HG02759 (cell line): ENCODE results near the gene RUNX1.

ENCODE experiments used
- ATAC-seq: cut with Tn5 transposase; IDR thresholded peaks from one replicate; pipeline ENCODE4 v1.9.1; 2021; ENCODE audit warnings: mild to moderate bottlenecking, moderate library complexity; ENCODE audit not compliant: unreplicated experiment

The RUNX1 gene

DNA sequence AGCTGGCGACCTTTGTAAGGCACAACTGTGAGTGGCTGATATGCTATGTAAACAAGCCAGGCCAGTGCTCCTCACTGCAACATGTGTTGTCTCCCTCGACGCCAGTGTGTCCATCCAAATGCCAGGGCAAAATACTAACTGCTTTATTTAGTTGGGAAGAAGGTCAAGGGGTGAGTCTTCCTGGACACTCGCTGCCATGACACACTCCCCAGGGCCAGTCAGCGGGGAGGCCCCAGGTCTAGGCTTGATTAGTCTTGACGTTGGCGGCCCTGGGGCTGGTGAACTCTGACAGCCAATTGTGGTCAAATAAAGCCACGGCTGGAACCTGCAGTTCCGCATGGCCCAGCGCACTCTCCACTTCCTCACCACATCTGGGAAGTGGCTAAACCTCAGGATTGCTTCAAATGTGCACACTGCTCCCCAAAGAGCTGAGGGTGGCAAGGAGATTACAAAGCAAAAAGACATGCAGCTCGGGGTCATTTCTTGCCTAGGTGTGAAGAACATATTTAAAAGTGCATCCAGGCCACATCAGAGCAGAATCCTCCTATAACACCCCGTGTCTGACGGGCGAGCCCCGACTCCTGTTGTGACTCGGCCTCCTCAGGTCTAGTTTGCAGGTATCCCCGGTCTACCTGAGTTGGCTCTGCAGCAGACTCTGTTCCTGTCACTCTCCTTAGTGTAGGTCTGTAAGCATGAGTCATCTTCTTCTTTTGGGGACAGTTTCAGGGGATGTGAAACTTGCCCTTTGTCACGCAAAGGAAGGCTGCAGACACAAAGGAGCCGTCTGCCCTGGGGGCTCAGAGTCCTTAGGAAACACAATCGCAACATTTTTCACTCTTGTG, 183.5 kb downstream of the RUNX1 start:
- ATAC-seq, result peak; percentile 88

DNA sequence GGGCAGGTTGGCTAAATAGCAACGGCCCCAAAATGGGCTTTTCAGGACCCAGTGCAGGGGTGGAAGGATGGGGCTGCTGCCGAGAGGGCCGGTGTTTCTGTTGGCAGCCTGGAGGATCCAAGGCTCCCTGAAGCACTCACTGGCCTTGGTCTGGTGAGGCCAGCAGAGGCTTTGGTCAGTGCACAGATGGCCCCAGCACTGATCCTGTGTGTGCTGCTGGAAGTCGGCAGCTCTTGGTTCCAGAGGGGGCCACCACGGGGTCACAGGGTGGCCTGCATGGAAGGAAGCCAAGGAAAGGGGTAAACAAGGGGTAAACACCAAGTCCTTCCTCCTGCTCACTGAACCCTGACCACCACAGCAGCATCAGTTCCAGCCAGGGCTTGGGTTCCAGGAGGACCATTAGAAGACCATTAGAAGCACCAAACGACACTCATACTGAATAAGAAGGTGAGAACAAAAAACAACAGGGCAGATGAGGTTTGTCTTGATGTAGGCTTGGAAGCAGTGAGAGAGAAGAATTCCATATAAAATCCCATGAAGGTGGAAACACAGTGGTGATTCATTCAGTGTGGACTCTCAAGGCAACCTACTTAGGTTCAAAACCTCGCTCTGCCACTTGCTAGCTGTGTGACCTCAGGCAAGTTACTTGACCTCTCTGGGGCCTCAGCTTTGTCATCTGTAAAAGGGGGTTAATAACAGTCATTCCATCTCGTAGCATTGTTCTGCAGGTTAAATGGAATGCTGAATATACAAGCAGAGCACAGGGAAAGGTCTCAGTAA, 184.5 kb downstream of the RUNX1 start:
- no peak for ATAC-seq

DNA sequence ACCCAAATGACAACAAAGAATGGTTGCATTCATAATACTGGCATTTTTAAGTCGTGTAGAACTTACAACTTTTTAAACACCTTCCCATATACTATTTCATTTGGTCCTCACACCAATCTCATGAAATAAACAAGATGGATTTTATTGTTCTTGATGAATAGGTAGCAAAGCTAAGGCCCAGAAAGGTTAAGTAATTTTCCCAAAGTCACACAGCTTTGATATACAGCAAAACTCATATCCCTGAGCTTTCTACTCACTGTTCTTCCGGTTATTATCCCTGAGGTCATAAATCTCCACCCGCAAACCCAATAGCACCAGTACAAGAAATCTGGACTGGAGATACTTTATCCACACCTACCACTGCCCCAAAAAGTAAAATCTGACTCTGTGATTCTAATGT, 186.2 kb downstream of the RUNX1 start:
- ATAC-seq, result no peak

DNA sequence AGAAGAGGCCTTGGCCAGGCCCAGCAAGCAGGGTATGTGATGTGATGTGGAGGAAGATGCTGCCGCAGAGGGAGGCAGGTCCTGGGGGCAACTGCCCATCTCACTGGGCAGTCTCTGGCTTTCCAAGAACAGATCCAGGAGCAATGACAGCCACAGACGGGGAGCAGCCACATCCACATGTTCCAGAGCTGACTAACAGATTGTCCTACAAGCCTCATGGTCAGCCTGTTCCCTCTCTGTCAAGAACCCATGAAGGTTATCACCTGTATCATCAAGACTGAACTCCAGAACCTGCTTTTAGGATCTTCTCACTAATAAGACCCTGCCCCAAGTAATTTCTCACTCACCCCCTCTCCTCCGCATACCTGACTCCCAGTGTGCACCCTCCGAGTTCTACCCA, 187.8 kb downstream of the RUNX1 start:
- ATAC-seq, result no peak

DNA sequence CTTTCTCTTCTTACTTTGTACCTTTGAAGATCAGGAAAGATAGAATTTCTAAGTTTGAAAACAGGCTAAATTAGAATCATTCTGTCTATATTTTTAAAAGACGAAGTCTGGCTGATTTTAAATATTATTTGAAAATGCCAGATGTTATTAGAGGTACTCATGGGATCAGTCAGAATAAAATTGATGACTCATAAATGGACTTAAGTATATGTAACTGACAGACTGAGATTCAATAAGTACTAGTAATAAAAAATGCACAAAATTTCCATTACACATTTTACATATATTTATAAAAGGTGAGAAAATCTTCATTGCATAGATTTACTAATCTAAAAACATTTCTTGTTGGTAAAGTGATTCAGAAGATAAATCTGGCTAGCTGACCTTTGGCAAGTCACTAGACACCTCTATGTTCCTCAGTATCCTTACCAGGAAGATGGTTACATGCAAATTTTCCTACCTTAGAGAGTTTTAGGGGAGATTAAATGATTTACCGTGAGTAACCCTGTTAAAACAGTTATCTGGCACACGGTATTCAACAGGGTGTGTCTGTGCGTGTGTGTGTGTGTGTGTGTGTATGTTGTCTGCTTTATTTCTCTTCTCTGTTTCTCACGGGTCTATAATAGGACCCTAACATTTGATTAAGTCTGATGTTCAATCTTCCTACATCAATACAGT, 189.0 kb downstream of the RUNX1 start:
- ATAC-seq, result no peak

DNA sequence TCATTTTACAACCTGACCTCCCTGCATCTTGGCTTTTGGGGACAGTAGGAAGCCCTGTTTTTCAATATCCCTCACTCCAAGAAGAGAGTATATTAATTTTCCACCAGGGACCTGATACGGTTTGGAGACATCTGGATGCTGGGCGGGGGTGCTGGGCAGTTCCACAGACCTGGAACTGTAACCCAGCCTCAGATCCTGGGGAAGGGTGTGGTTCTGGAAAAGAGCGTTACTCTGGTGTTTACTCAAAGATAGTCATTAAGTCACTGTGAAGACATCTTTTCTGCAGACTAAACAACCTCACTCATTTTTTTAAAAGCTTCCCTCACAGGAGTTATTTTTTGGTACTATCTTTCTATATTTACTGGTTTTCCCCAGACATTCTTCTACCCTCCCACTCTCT, 190.5 kb downstream of the RUNX1 start:
- ATAC-seq, result no peak

DNA sequence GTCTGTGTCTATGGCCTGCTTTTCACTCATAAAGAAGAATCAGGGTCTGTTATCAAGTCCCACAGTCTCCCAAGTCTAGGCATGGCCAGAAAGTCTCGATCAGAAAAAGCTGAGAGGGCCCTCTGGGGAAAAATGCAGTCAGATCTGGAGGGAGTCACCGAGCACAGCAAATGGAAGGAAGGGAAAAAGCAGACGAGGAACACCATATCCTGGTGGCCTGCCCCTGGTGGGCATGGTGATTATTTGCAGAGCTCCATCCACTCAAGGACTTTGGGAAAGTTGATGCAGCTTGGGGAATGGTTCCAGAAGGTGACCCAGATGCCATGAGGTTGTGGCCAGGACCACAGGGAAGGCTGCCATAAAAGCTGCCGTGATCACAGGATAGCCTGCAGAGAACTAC, 191.2 kb downstream of the RUNX1 start:
- ATAC-seq, result no peak

DNA sequence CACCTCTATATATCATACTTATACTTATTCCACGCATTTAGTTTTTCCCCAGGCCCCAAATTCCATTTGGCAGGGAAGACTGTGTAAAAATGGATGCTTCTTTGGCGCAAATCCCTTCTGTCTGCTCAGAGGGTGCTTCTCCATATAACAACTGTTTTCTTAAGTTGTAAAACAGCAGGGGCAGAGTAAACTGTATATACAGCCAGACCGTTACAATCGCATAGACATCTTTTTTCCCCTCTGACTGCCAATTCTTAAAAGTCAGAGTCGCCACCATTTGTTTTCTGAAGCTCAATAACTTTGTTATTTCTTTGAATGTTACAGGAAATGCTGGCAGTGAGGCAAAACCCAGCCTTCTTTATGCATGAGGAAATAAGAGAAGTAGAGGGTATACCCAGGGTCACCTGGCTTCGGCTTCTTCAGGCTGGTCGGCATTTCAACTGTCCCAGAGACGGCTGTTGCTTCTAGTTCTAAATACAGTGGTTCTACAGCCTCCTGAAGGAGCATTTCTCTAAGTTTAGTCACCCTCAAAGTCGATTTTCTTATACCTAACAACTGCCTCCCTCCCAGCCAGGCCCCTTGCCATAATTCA, 191.9 kb downstream of the RUNX1 start:
- no peak for ATAC-seq

DNA sequence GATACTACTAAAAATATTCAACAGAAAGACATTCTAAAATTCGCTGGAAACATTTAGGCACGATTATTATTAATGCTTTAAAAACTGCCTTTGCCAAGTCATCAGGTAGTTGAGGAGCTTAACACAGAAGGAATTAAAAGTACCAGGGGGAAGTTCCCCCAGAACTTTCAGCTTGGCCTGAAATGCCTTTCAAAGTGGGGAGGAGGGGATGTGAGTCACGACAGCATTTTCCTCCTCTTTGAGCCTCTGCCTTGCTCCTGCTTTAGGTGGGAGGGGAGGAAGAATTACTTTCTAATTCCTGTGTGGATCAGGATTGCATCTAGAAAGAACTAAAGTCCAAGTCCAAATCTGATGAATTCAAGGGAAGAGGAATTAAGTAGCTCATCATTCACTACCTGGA, 196.7 kb downstream of the RUNX1 start:
- no peak for ATAC-seq

DNA sequence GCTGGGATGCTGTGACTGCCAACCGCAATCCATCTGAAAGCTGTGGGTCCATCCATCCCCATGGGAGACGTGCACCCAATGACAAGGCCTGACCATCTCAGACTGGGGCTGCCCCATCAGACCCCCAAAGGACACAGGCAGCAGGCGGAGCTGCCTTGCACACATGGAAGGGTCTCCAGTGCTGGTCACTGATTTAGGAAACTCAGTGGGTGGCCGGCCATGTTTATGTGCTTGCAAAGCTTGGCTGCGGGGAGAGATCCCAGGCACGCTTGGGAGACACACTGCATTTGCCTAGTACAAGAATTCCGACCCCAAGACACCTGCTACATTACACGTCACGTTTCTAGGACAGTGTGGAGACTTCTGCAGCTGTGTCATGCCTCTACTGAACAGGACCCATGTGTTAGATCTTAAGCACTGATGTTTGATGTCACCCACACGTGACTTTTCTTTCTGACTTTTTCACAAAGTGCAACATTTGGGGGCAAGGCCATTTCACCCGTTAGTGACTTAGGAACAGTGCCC, 198.9 kb downstream of the RUNX1 start:
- ATAC-seq, result no peak

DNA sequence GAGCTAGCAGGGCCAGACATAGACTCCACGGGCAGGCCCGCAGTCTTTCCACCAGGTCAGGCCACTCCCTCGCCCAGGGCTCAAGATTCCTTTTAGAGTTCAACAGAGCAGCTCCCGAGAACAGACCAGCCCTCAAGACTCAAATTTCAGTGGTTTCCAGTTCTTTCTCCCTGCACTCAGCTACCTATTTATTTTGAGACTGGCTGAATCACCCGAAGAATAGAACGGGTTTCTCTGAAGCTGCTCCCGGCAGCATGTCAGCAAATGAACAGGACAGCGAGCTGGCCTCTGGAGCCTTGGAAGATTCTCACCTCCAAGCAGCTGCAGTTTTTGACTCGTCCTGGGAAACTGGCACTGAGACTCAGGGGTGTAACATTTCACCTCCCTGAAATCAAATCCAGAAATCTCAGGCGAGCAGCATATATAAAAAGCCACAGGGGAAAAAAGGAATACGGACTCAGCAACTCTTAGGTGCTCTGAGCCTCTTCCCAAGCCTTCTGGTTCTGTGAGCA, 202.4 kb downstream of the RUNX1 start:
- no peak for ATAC-seq

DNA sequence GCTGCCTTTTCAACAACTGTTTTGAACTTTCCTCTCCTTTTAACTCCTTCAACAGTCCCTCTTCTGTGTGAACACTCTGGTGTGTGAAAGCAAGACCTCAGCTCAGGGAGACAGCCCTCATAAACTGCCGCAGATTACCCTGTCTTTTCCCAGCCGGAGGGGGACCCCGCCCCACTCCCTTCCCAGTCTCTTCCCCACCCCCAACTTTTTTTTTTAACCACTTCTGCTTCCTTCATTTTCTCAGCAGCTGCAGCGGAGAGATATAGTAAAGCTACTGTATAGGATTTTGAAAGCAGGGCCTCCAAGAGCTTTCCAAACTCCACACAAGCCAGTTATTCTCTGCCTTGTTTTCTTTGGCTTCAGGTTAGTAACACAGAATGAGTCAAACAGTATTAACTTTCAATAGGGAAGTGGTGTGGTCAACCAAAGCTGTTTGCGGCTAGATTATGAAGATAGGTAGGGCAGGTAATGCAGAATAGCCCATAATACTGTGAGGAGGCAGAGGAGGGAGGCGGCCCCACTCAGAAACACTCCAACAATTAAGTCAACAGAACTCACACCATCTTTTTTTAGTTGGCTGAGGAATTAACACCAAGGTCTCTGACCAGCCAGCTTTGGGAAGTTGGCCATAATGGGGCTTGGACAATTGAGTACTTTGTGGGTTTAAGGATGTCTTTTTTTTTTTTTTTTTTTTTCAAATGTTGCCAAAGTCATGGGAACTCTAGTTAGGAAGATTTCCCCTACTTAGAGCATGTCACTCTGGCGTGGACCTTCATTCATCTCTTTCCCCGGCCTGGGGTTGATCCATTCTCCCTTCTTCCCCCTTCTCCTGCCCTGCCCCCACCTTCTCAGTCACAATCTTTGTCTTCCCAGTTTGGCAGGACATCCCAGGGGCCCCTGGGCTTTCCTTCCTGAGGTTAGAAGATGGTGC, 203.3 kb downstream of the RUNX1 start:
- peak; percentile 90 for ATAC-seq

DNA sequence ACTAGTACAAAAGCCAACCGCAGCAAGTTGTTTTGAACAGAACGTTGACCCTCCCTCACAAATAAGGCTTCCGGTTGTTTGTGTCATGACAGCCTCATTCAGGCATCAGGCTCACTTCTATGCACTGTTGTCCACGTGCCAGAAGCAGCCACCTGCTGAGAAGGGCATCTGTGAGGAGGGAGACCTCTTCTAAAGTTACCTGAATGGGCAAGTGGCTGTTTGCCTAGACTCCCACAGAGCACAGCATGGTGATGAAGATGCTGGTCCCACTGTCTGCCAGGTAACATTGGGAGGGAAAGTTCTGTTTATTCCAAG, 204.2 kb downstream of the RUNX1 start:
- no peak for ATAC-seq

DNA sequence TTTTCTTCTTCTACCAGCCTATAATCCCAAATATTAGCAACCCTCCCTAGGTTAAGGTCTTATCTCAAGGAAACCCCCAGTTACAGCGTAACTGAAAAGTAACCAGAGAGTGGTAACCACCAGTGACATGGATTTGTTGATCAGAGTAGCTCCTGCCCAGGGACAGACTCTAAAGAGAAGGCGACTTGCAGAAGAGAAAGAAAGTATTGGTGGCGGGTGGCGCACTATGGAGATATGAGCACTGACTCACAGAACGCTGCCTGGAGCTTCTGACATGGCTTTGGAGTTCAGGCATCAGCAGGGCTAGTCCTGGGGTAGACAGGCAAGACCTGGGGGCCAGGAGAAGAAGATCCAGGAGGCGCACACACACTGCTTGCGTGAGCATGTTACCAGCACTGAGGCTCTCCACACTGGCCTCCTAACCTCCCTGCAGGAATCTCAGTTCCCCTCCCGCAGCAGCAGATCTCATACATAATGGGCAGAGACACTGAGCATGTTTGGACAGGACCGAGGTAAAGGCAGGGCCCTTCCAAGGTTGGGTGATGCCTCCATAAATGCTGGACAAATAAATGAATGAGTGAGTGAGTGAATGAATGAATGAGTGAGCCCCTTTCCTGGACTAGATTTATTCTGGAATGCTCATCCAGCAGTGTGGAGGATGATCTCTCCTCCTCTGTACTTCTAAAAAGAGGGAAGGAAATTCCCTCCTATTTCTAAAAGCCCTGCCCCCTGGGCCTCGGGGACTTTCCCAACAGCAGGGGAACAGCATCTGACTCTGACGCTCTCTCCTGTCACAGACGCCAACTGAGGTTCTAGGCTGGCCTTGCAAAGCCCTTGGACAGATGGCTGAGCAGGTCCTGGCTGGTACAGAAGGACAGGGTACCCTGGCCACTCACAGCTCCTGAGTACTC, 204.8 kb downstream of the RUNX1 start:
- ATAC-seq, result no peak

DNA sequence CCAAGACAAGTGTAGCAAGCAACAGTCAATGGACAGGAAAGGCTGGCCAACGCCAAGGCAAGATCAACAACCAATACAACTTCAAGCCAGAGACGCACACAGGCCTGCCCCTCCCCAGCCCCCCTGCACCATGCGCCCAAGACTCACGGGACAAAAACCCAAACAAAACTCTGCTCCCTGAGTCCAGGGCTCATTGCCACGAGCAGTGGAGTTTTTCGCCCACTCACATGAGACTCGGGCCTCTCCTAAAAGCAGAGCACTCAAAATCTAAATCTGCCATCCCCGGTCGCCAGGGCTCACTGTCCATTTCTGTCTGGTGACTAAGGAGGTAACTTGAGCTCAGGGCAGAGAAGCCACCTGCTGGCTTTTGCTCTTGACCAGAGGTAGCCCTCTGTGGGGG, 205.5 kb downstream of the RUNX1 start:
- no peak for ATAC-seq

DNA sequence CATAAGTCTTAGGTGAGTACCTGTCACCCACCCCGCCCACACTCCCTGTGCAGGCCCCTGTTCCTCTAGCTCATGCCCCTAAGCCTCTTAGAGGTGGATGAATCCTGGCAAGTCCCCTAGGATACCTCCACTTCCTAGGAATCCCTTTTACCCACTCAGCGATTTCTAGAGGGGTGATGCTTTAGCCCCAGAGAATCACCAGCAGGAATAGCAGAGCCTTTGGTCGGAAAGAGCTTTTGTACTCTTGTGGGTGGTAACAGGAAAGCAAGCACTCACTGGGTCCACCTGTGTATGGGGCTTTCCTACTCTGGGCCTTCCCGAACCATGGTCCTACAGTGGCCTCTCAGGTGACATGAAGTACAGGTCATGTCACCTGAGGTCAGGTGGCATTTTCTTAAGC, 207.9 kb downstream of the RUNX1 start:
- no peak for ATAC-seq

DNA sequence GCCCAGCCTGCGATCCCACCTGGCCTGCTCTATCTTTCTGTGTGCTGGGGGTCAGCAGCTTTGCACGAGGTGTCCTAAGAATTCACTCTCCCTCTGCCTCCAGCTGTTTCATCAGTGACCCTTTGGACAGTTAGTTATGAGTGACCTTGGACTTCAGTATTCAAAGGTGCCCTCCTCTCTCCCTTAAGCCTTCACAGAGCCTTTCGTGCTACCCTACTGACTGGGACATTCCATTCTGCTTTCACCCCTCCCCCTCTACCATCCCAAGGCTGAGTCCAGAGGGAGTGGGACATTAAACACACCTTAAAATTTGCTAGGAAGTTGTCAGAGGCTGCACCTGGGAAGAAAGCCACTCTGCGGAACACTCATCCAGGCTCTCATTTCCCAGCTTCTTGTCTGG, 208.4 kb downstream of the RUNX1 start:
- no peak for ATAC-seq

DNA sequence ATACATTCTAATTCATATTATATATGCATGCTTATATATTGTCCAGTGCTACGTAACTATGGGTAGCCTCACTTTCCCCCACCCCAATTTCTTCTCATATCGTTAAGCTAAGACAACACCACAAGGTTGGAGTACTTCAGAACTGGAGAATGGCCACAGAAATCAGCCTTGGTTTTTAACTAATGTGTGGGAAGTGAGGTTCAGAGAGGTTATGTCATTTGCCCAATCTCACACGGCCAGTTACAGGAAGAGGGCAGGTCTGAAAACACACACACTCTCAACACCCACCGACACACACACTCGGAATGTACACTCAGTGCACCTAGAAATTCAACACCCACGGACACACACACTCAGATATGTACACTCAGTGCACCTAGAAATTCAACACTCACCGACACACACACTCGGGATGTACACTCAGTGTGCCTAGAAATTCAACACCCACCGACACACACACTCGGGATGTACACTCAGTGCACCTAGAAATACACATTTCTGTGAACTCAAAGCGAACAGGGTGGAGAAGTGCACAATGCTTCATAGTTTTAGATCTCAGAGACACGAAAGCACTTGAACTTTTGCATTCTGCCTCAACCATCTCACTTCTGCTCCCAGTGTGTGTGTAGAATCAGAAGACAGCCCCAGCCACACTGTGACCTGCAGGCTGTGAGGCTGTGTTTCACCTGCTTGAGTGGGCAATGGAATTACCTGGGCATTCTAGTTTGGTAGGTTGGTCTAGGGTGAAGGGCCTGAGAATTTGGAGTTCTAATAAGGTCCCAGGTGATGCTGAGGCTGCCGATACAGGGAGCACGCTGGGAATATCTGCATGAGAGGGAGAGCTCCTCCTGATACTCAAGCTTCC, 209.9 kb downstream of the RUNX1 start:
- ATAC-seq, result no peak
